ENCODE measurements around the gene OMA1. TPM values are rescaled to one million over a fixed set of nuclear protein-coding genes. Genes with fewer than 3 reads are reported as not detected.

Gene OMA1
- total RNA-seq, 1 experiment from 2014 or later = 21.9 TPM

- Histone ChIP-seq H3K4me1 (ENCODE audit: control insufficient read depth in 1 of 2, insufficient read depth in 2 of 2, low read length in 2 of 2) (no peaks in the 10 kb centered on the region), H3K36me3 (ENCODE audit: control insufficient read depth in 1 of 2, insufficient read depth in 2 of 2, low read length in 2 of 2) (no peaks in the 10 kb centered on the region), H3K4me2 (ENCODE audit: low read length) (no peak overlapping the region), H3K4me3 (replicated peaks in 1 of 2; ENCODE audit: low read depth in 1 of 2, low read length in 2 of 2) (no peak overlapping the region), H3K27ac (ENCODE audit: low read depth, low read length) (no peak overlapping the region), H4K20me1 (ENCODE audit: insufficient read depth) (no peaks in the 10 kb centered on the region; the same call in 1 of the 2 replicates), H3K9me3 (ENCODE audit: control insufficient read depth in 1 of 2, insufficient read depth in 1 of 2, low read depth in 1 of 2, low read length in 2 of 2) (no peaks in the 10 kb centered on the region), H3K9ac (ENCODE audit: low read length) (no peak overlapping the region), H3K27me3 (ENCODE audit: insufficient read depth, low read length) (no peaks in the 10 kb centered on the region), H2AFZ (ENCODE audit: low read depth, low read length, poor library complexity, severe bottlenecking) (no peak overlapping the region), H3K9me2 (ENCODE audit: insufficient read depth) (no peaks in the 10 kb centered on the region), H3K79me2 (ENCODE audit: insufficient read depth, low read length) (no peaks in the 10 kb centered on the region)
- TF ChIP-seq CBX3 (IDR thresholded peaks at IDR 0.05; ENCODE audit: low read depth) = no peak
- no peak for TF ChIP-seq CTCF (IDR thresholded peaks at IDR 0.05 in 2 of 3, conservative IDR thresholded peaks at IDR 0.05 in 1 of 3; ENCODE audit: borderline replicate concordance in 1 of 3, insufficient read depth in 1 of 3, low read depth in 2 of 3, low read length in 2 of 3)
- TF ChIP-seq CEBPB (IDR thresholded peaks at IDR 0.05; ENCODE audit: low read depth) = no peak
- TF ChIP-seq ELF1 (IDR thresholded peaks at IDR 0.05; ENCODE audit: borderline replicate concordance, low read depth) = no peak
- no peak for TF ChIP-seq ZFX (IDR thresholded peaks at IDR 0.05)
- ChIA-PET CTCF (no interaction called here), POLR2A (no interaction called here), RAD21 (ENCODE audit: low non-redundant PET in 1 of 2, low total read pairs in 2 of 2, uncharacterized antibody in 2 of 2, unreplicated experiment in 2 of 2) (no interaction called here)
- BruUV-seq (replicated peaks) = no TSS peak
- ATAC-seq (no peak), DNase-seq (ENCODE audit: low read depth, low spot score) (no peak)
- intact Hi-C loops (cut with micrococcal nuclease) = no loop called here
Observed at GRCh38 chr1:58476179-58476578, 70.3 kb downstream of the OMA1 start.

DNA sequence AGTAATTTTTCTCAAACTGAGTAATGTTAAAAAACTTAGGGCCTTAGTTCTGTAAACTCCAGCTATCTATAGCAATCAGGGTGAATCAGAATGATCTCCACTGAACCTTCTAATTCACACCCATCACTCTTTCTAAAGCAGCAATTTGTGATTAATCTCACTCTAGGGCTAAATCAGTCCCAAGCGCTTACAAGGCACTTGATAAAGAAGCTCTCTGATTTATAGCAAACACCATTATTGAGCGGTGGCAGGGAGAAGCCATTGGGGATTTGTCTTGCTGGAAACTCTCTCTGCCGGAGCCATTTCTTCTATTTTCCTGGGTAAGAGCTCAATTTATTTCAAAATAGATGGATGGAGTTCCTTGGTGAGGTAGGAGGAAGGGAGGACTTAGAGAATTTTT lies 77.0 kb downstream of the OMA1 start:
- Histone ChIP-seq H3K9ac (ENCODE audit: low read length) (no peak overlapping the region), H3K79me2 (ENCODE audit: insufficient read depth, low read length) (no peaks in the 10 kb centered on the region), H3K9me2 (ENCODE audit: insufficient read depth) (no peaks in the 10 kb centered on the region), H3K4me1 (ENCODE audit: control insufficient read depth in 1 of 2, insufficient read depth in 2 of 2, low read length in 2 of 2) (no peaks in the 10 kb centered on the region), H3K4me3 (replicated peaks in 1 of 2; ENCODE audit: low read depth in 1 of 2, low read length in 2 of 2) (no peak overlapping the region), H3K36me3 (ENCODE audit: control insufficient read depth in 1 of 2, insufficient read depth in 2 of 2, low read length in 2 of 2) (no peaks in the 10 kb centered on the region), H3K4me2 (ENCODE audit: low read length) (no peak overlapping the region), H3K27me3 (ENCODE audit: insufficient read depth, low read length) (peaks cover 14% of the 10 kb centered on the region), H3K9me3 (ENCODE audit: control insufficient read depth in 1 of 2, insufficient read depth in 1 of 2, low read depth in 1 of 2, low read length in 2 of 2) (no peaks in the 10 kb centered on the region), H4K20me1 (ENCODE audit: insufficient read depth) (no peaks in the 10 kb centered on the region), H3K27ac (ENCODE audit: low read depth, low read length) (no peak overlapping the region), H2AFZ (ENCODE audit: low read depth, low read length, poor library complexity, severe bottlenecking) (no peak overlapping the region)
- POLR2A ChIA-PET = no interaction called here
- intact Hi-C loops (cut with micrococcal nuclease) = no loop called here
- TF ChIP-seq CEBPB (IDR thresholded peaks at IDR 0.05; ENCODE audit: low read depth) (no peak), EZH2phosphoT487 (IDR thresholded peaks at IDR 0.05; ENCODE audit: borderline replicate concordance) (no peak), EZH2 (IDR thresholded peaks at IDR 0.05) (no peak), EGR1 (IDR thresholded peaks at IDR 0.05; ENCODE audit: low read depth) (no peak), REST (IDR thresholded peaks at IDR 0.05; ENCODE audit: low read depth) (no peak), ELF1 (IDR thresholded peaks at IDR 0.05; ENCODE audit: borderline replicate concordance, low read depth) (no peak), POLR2AphosphoS5 (IDR thresholded peaks at IDR 0.05; ENCODE audit: low read depth, low read length) (no peak), TCF7L2 (IDR thresholded peaks at IDR 0.05; ENCODE audit: borderline replicate concordance, extremely low read depth, insufficient read depth, insufficient read length) (no peak), ZFX (IDR thresholded peaks at IDR 0.05) (no peak)
- TF ChIP-seq, protein P1, sequence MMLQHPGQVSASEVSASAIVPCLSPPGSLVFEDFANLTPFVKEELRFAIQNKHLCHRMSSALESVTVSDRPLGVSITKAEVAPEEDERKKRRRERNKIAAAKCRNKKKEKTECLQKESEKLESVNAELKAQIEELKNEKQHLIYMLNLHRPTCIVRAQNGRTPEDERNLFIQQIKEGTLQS (IDR thresholded peaks at IDR 0.05) = no peak
- RAD21 ChIA-PET (ENCODE audit: low non-redundant PET in 1 of 2, low total read pairs in 2 of 2, uncharacterized antibody in 2 of 2, unreplicated experiment in 2 of 2) = no interaction called here
- DNase-seq (ENCODE audit: low read depth, low spot score) (no peak), ATAC-seq (no peak)
- CTCF ChIA-PET = no interaction called here
- no TSS peak for BruUV-seq (replicated peaks)

Data from HCT116 (cell line).